Measurements from ENCODE around the gene P2RY6.

DNA sequence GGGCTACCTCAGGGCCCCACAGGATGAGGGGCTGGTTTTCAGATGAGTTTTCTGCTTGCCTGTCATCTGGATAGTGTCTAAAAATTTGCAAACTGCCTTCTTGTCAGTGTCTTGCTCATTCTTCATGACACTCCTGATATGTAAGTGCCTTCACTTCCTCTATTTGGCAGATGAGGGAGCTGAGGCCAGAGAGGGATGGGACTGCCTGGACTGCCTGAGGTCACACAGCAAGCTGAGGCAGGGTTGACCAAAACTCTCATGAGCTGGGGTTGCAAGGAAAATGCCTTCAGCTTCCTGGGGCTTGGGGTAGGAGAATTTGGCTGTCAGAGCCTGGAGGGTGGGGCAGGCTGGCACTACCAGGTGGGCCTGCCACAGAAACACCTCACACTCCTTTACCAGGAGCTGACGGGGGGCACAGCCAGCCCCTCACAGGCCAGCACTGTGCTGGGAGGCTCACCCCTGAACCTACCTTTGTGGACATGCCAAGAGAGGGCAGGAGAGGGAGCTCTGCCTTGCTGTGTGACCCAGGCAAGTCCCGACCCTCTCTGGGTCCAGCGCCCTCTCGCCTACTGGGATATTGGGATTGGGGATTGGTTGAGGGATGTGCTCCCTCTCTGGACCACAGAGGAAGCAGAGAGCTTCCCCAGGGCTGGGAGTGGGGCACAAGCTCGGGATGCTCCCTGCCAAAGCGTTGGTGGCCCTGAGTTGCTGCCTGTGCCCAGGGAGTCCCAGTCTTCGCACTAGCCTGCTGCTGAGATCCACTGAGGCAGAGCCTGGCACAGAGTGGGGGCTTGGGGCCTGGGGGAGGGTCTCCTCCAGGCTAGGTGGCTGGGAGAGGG, 1.9 kb upstream of the P2RY6 start:
- TF ChIP-seq, protein P1, sequence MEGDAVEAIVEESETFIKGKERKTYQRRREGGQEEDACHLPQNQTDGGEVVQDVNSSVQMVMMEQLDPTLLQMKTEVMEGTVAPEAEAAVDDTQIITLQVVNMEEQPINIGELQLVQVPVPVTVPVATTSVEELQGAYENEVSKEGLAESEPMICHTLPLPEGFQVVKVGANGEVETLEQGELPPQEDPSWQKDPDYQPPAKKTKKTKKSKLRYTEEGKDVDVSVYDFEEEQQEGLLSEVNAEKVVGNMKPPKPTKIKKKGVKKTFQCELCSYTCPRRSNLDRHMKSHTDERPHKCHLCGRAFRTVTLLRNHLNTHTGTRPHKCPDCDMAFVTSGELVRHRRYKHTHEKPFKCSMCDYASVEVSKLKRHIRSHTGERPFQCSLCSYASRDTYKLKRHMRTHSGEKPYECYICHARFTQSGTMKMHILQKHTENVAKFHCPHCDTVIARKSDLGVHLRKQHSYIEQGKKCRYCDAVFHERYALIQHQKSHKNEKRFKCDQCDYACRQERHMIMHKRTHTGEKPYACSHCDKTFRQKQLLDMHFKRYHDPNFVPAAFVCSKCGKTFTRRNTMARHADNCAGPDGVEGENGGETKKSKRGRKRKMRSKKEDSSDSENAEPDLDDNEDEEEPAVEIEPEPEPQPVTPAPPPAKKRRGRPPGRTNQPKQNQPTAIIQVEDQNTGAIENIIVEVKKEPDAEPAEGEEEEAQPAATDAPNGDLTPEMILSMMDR (IDR thresholded peaks at IDR 0.05; ENCODE audit: poor library complexity), result no peak
- no peak for TF ChIP-seq EZH2 (IDR thresholded peaks at IDR 0.05; ENCODE audit: borderline replicate concordance)
- TF ChIP-seq EZH2phosphoT487 (IDR thresholded peaks at IDR 0.05; ENCODE audit: low read depth, severe bottlenecking, unreplicated experiment), result no peak
